Measurements from ENCODE around the gene ACAA1.
A peak's percentile ranks its signal among the peaks of the same experiment; 100 is the strongest.

DNA sequence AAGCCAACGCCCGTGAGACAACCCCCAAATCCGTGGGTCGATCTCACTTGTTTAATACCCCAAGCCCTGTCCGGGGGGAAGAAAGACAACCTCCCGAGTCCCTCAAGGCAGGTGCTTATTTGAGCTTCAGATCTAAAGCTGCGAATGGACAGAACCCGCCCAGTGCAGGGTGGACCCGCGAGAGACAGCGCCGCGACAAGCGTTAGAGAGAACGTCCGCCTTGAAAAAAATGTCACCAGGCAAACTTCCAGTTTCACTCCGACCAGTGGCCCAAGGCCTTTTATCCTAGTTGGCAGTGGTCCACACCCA is 27.7 kb upstream of the ACAA1 start:
- TF ChIP-seq CTCF (IDR thresholded peaks at IDR 0.05) (no peak), EP300 (IDR thresholded peaks at IDR 0.05) (no peak), POLR2A (IDR thresholded peaks at IDR 0.05) (peak; percentile 77)

Measured in ovary (tissue), 3 donors.